OCI-M1 (cell line): ENCODE data around the gene REXO1.
"Not testable (repeated sequence)": the region's sequence is repeated elsewhere in the genome, so short reads cannot be mapped to it uniquely, and the experiment has no call there.

ENCODE experiments used
- DNase-seq: peaks from one replicate; lab custom pipeline; 2025; lab: John Stamatoyannopoulos, UW

The REXO1 gene

GRCh38 chr19:1814391-1814790 lies 33.9 kb downstream of the REXO1 start:
- DNase-seq: no peak

DNA sequence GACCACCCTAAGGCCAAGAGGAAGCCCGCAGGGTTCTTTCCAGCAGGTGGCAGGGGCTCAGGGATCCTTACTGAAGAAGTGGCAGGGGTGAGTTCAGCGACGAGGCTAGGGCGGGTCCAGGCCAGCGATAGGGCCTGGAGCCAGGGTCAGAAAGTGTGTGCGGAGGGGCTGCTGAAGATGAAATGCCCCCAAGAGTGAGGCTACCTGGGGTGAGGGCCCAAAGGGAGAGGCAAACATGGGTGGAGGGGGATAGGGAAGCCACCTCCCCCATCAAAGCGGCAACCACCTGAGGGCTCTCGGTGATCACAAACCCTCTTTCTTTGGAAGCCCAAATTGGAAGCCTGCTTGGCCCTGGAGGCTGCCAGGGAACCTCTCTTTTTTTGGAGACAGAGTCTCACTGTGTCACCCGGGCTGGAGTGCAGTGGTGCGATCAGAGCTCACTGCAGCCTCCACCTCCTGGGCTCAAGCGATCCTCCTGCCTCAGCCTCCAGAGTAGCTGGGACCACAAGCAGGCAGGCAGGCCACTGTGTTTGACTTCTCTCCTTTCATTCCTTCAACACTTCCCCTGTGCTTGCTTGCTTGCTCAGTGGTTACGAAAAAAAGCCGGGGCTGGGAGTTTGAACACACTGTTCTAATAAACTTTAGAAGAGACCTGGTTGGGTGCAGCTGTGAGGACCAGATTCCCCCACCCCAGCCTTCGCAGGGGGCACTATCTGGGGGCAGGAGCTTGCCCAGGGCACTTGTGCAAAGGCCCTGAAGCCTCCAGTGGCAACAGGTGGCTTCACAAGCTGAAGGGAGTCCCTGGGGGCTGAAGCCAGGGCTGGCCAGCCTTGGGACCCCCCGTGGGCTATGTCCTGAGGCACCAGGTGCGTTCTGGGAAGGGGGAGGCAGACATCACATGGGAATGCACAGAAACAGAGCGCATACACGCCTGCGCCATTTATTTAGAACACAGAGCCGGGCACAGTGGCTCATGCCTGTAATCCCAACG lies 34.8 kb downstream of the REXO1 start:
- peak; percentile 25 for DNase-seq

DNA sequence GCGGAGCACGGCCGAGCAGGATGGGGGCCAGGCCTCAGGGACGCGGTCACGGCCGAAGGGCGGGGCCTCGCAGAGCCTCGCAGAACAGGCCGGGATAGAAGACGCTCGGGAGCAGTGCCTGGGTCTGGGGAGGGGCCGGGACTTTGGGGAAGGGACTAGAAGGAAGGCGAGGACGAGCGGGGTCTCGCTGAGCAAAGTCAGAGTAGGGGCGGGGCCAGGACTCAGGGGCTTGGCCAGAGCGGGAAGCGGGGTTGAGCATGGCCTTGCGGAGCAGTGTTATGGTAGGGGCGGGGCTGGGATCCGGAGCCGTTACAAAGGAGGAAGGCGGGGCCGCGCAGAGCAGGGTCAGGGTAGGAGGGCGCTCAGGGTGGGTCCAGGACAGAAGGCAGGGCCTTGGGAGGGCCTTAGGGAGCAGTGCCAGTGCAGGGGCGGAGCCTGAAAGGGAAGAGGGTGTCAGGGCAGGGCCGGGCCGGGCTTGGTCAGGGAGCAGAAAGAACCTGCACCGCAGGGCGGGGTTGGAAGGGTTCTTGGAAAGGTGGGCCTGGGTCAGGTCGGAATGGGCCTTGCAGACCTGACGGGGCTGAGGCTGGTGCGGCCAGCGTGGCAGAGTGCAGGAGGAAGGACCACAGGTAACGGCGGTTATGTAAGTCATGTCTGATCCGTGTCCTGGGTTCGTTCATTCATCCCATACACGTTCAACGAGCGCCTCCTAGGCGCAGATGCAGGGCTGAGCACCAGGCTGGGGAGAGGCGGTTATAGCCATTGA lies 35.7 kb downstream of the REXO1 start:
- peak; percentile 98 for DNase-seq

DNA sequence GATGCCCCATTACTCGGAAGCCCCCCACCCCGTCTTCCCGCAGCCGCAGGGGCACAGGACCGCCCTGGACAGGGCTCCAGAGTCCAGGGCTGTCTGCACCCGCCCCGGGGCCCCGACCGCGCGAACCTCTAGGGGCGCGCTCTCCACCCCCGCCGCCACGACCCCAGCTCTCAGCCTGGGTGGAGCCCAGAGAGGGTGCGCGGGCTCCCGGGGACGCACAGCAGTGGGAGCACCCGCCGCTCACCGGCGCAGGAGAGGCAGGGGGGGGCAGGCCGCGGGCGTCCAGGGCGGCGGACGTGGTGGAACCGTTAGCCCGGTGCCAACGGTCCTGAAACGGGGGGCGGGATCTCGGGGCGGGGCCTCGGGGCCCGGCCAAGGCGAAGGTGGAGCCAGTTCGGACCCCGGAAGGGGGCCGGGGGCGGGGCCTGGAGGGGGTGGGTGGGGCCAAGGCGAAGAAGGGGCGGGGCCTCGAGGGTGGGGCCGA lies 36.3 kb downstream of the REXO1 start, which contains the start of gene ATP8B3:
Gene ATP8B3 (minus strand): TSS at position 335 of the 484 bp plus-strand sequence. CDS start 540 bp downstream, outside the sequence.
- no peak for DNase-seq

DNA sequence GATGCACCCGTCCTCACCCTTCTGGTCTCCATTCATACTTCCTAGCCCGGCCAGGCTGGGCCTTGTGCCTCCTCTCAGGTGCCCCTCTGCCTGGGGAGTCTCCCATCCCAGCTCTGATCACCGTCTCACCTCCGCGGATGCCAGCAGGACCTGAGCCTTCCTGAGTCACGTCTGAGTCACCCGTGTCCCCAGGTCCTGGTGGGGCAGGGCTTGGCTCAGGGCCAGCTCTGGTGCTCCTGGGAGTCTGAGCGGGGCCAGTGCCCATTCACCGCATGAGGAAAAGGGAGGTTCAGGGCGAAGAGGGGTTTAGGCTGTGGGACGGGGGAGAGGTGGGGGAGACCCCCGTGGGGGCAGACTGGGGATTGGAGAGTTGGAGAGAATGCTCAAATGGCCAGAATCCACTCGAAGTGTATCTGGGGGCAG lies 36.8 kb downstream of the REXO1 start:
- DNase-seq: peak; percentile 14

DNA sequence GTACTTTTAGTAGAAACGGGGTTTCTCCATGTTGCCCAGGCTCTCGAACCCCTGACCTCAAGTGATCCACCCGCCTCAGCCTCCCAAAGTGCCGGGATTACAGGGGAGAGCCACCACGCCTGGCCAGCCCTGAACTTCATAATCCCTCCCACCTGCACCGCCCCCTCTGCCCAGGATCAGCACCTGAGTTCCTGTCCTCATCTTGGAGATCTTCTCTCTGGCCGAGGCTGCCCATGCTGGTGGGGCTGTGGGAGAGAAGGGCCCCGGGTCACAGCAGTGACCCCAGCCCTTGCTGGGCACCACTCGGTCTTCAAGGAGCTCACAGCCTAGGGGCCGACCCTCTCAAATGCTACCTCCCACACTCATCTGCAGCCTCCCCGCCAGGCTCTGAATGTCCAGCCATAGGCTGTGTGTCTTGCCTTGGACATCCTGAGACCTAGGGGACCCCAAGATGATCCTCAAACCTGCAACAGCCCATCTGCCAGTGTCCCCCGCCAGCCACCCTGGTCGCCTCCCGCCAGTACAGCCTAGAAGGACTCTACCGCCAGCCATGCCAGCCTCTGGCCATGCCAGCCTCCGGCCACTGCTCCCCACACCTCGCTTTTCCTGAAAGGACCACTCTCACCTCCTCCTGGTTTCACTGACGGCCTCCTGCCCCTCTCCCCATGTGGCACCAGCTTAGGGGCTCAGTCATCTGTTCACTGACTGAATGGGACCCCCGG lies 37.7 kb downstream of the REXO1 start:
- no peak for DNase-seq

DNA sequence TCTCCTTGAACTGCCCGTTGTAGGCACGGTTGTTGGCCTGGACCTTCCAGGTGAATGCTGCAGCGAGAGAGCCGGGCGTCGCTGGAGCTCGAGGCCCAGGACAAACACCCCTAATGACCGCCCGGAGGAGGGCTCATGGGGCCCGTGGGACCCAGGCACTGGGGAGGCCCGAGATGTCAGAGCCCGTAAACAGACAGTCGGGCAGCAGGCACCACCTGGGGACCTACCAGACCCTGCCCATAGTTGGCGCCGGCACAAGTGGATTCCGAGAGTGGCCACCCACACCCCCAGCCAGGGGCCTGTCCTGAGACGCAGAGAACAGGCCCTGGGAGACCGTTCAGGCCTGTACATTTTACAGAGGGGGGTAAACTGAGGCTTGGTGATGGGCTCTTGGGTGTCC lies 38.6 kb downstream of the REXO1 start:
- DNase-seq: no peak

DNA sequence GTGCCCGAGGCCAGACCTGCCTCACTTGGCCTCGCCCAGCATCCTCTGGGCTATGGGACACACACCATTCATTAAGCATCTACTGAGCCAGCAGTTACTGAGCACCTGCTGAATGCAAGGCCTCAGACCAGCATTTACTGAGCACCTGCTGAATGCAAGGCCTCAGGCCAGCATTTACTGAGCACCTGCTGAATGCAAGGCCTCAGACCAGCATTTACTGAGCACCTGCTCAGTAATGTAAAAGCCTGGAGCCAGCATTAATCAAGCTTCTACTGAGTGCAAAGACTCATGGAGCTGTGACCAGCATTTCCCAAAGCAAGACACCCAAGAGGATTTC lies 39.9 kb downstream of the REXO1 start:
- DNase-seq: no peak

GRCh38 chr19:1807695-1808394 lies 40.4 kb downstream of the REXO1 start:
- DNase-seq: no peak

DNA sequence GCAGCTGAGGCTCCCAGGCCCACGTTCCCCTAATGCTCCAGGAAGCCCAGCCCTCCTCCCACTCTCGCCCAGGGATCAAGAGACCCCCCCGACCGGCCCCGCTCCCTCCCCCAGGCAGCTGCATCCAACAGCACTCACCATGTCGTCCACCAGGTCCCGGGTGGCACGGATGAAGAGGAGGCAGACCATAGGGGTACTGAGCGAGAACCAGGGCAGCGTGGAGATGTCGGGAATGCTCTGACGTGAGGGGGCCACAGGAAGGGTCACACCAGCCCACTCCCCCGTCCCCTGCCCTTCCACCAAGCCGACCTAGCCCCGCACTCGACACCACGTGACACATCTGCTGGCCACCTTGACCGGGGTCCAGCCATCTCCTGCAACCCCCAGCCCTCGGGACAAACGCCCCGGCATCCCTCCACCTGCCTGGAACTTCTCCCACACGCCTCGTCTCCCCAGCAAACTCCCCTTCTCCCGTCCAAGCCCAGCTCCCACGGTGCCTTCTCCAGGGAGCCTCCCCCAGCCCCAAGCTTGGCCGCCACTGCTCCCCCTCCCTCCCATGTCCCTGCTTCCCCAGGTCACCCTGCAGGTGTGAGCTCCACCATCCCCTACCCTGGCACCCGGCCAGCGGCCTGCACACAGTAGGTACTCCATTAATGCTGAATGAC lies 41.1 kb downstream of the REXO1 start:
- DNase-seq: no peak

GRCh38 chr19:1806184-1807029 lies 41.9 kb downstream of the REXO1 start:
- DNase-seq: no peak

DNA sequence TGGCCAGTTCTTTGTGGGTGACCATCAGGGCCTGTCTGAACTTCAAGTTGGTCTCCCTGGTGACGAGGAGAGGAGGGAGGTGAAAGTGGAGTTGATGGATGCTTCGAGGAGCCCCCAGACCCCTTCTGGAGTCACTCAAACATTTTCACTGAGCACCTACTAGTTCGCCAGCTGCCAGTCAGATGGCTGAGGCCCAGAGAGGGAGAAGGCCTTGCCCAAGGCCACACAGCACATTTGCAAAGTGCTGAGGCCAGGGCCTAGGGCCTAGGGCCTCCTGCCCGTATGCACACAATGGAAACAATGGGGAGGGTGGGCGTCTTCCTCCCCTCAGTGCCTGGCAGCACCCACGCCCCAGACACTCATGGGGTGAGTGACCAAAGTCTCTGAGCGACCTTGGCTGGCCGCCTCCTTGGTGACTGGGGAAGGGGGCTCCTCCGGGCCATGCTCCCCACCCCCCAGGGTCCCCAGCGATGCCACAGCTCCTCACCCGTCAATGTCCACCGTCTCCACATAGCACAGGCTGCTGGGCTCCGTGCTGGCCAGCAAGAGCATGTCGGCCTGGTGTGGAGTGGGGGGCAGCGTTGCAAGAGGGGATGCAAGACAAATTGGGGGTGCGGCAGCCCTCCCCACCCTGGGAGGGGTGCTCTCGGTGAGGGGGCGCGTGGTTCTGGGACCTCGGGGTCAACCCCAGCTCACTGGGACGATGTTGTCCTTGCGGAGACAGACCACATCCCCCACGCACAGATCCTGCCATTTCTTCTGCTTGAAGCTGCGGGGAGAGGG lies 42.7 kb downstream of the REXO1 start:
- DNase-seq: no peak

GRCh38 chr19:1804858-1805257 lies 43.4 kb downstream of the REXO1 start:
- DNase-seq: no peak

- DNase-seq: no peak
Observed at GRCh38 chr19:1799695-1800342, 48.5 kb downstream of the REXO1 start.

GRCh38 chr19:1797313-1797712 lies 51.0 kb downstream of the REXO1 start:
- DNase-seq: not testable (repeated sequence)

DNA sequence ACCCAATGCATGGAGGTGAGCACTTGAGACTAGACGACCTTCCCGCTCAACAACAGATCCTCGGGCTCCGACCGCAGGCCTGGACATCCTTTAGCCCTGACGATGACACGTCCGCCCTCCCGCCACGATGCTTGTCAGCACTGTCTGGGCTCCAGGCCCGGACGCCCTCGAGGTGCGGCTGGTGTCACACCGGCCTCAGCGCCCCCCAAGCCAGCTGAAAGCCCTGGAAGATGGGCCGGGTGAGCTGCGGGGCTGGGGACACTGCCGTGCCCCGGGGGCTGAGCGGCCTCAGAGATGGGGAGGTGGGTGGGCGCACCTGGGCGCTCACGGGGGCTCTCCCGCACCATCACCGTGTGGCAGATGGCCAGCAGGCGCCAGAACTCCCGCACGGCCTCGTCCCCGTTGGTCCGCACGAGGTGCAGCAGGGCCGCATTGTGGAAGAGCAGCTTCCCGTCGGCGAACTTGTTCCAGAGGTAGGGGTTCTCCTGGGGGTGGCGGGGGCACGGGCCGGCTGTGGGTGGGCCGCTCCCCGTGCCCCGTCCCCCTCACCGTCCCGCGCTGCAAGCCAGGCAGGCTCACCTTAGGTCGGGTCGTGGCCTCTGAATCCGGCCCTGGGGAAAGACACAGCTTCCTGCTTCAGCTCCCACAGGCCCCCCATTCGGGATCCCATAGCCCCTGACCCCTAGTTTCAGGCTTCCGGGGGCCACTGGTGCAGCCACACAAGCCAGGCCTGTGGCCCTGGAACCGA lies 51.7 kb downstream of the REXO1 start:
- DNase-seq: no peak

DNA sequence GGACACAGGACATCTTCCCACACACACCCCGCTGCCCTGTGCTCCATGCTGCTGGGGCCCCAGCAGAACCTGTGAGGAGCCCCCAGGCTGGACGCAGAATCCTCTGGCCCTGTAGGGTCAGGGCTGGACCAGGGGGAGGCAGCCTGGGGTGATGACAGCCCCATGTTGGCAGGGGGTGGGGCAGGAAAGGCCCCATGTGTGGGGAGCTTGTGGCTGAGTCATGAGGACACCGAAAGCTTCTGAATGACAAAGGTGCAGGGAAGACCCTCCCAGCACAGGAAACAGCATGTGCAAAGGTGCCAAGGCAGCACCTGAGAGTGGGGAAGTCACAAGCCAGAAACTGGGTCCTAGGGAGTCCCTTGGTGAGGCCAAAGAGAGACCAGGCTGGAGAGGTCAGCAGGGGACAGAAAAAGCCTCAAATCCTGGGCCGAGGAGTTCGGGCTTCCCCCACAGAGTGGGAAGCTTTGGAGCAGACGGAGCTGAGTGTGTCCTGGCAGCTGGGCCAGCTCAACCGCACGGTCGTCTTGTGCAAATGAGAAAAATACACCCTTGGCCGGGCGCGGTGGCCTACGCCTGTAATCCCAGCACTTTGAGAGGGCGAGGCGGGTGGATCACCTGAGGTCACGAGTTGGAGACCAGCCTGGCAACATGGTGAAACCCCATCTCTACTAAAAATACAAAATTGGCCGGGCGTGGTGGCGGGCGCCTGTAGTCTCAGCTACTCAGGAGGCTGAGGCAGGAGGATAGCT lies 53.7 kb downstream of the REXO1 start:
- DNase-seq: no peak
